Astrocyte (in vitro differentiated cells and primary cell): ENCODE measurements around the gene OR2A1.
"Not testable (repeated sequence)": the region's sequence is repeated elsewhere in the genome, so short reads cannot be mapped to it uniquely, and the experiment has no call there.

ENCODE experiments used
- EZH2 ChIP-seq: IDR thresholded peaks from 2 replicates; pipeline ENCODE4 v1.6.1; 2012; ENCODE audit warnings: mild to moderate bottlenecking, low read length, inconsistent platforms; ENCODE audit not compliant: insufficient read depth
- TF ChIP-seq, protein P1 (sequence below): IDR thresholded peaks from 2 replicates; pipeline ENCODE4 v1.5.1; 2011; ENCODE audit warnings: low read depth, mild to moderate bottlenecking, inconsistent platforms, low read length, moderate library complexity; ENCODE audit not compliant: insufficient read depth

DNA sequence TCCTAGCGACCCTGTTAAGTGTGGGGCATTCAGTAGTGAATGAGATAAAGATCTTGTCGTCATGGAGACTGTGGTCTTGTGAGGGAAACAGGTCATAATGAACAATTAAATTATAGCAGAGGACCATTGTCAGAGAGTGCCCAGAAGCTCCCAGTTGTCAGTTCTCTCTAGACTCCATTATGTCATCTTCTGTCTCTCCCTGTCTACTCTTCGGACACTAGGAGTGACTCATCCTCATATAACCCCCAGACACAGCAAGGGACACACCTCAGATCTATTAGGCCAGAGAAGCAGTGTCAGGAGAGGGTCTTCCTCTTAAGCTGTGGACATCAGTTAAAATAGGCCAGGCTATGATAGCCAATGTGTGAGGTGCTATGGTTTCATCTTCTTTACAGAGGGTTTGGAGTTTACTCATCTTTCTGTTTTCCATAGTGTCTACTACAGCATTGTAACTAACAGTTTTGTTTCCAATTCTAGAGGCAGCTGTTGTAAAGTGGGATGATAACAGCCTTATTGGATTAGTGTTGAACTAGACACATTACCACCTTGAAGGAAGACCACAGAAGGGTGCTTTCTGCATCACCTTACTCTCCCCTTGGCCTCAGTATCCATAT lies 24.9 kb upstream of the OR2A1 start:
- TF ChIP-seq, protein P1, sequence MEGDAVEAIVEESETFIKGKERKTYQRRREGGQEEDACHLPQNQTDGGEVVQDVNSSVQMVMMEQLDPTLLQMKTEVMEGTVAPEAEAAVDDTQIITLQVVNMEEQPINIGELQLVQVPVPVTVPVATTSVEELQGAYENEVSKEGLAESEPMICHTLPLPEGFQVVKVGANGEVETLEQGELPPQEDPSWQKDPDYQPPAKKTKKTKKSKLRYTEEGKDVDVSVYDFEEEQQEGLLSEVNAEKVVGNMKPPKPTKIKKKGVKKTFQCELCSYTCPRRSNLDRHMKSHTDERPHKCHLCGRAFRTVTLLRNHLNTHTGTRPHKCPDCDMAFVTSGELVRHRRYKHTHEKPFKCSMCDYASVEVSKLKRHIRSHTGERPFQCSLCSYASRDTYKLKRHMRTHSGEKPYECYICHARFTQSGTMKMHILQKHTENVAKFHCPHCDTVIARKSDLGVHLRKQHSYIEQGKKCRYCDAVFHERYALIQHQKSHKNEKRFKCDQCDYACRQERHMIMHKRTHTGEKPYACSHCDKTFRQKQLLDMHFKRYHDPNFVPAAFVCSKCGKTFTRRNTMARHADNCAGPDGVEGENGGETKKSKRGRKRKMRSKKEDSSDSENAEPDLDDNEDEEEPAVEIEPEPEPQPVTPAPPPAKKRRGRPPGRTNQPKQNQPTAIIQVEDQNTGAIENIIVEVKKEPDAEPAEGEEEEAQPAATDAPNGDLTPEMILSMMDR: not testable (repeated sequence)
- TF ChIP-seq EZH2: not testable (repeated sequence)
